ENCODE measurements around the gene ARID1B.

ARID1B gene

GRCh38 chr6:157021344-157021992 is 244.3 kb downstream of the ARID1B start:
- Histone ChIP-seq H2BK15ac (ENCODE audit: low read length) (peak overlapping the region; percentile 41), H2BK12ac (ENCODE audit: low read length) (no peak overlapping the region), H3K27ac (replicated peaks; ENCODE audit: low read length) (peak overlapping the region; percentile 97), H3K9me3 (replicated peaks in 1 of 2; ENCODE audit: control insufficient read depth in 2 of 2, insufficient read depth in 1 of 2, low read depth in 1 of 2, low read length in 2 of 2) (peaks cover 0 to 4% of the 10 kb centered on the region in 2 donors), H3K9ac (ENCODE audit: low read depth, low read length, poor library complexity) (peak overlapping the region; percentile 97), H3K36me3 (replicated peaks in 1 of 2; ENCODE audit: control insufficient read depth in 2 of 2, insufficient read depth in 2 of 2, low read length in 2 of 2) (no peaks in the 10 kb centered on the region), H3K14ac (ENCODE audit: low read length) (no peak overlapping the region), H4K8ac (ENCODE audit: low read depth, low read length) (peak overlapping the region; percentile 53), H3K23ac (ENCODE audit: low read depth, low read length, poor library complexity) (peak overlapping the region; percentile 99), H3K4me3 (ENCODE audit: low read length in 2 of 2) (peak overlapping the region; percentile 69 to 91), H3K18ac (ENCODE audit: low read length) (peak overlapping the region; percentile 99), H3K4me2 (ENCODE audit: insufficient read depth, low read length, poor library complexity, severe bottlenecking) (peak overlapping the region; percentile 87), H2AFZ (ENCODE audit: low read length) (peak overlapping the region; percentile 92), H2BK120ac (ENCODE audit: low read depth, low read length) (peak overlapping the region; percentile 28), H4K91ac (ENCODE audit: low read depth, low read length, poor library complexity) (peak overlapping the region; percentile 77), H3K79me1 (ENCODE audit: low read depth, low read length) (peaks cover under 1% of the 10 kb centered on the region), H2BK5ac (ENCODE audit: low read length) (peak overlapping the region; percentile 97), H3K4me1 (ENCODE audit: control insufficient read depth in 2 of 2, insufficient read depth in 1 of 2, low read depth in 1 of 2, low read length in 2 of 2) (peaks cover 8 to 21% of the 10 kb centered on the region in 2 donors), H3K4ac (ENCODE audit: low read length) (peak overlapping the region; percentile 23), H3K27me3 (ENCODE audit: control insufficient read depth in 3 of 3, insufficient read depth in 3 of 3, low read depth in 1 of 3, low read length in 3 of 3) (no peaks in the 10 kb centered on the region), H2AK5ac (ENCODE audit: low read depth, low read length) (peak overlapping the region; percentile 70)
- peak; percentile 88 for DNase-seq (ENCODE audit: low spot score)
- no CpG with 5 or more reads among the region's 84 CpGs for WGBS, 2 donors (ENCODE audit: extremely low coverage in 2 of 2, insufficient read length in 2 of 2, insufficient replicate concordance in 1 of 2)

- Histone ChIP-seq H3K9me3 (replicated peaks in 1 of 2; ENCODE audit: control insufficient read depth in 2 of 2, insufficient read depth in 1 of 2, low read depth in 1 of 2, low read length in 2 of 2) (peaks cover 0 to 4% of the 10 kb centered on the region in 2 donors), H3K9ac (ENCODE audit: low read depth, low read length, poor library complexity) (peak overlapping the region; percentile 97), H3K27ac (replicated peaks; ENCODE audit: low read length) (peak overlapping the region; percentile 97), H2AFZ (ENCODE audit: low read length) (peak overlapping the region; percentile 92), H2BK15ac (ENCODE audit: low read length) (peak overlapping the region; percentile 41), H2BK120ac (ENCODE audit: low read depth, low read length) (no peak overlapping the region), H3K36me3 (replicated peaks in 1 of 2; ENCODE audit: control insufficient read depth in 2 of 2, insufficient read depth in 2 of 2, low read length in 2 of 2) (no peaks in the 10 kb centered on the region), H3K27me3 (ENCODE audit: control insufficient read depth in 3 of 3, insufficient read depth in 3 of 3, low read depth in 1 of 3, low read length in 3 of 3) (no peaks in the 10 kb centered on the region), H4K91ac (ENCODE audit: low read depth, low read length, poor library complexity) (no peak overlapping the region), H3K79me1 (ENCODE audit: low read depth, low read length) (no peaks in the 10 kb centered on the region), H3K4me1 (ENCODE audit: control insufficient read depth in 2 of 2, insufficient read depth in 1 of 2, low read depth in 1 of 2, low read length in 2 of 2) (peaks cover 8 to 21% of the 10 kb centered on the region in 2 donors), H4K8ac (ENCODE audit: low read depth, low read length) (peak overlapping the region; percentile 53), H2BK5ac (ENCODE audit: low read length) (peak overlapping the region; percentile 97), H3K14ac (ENCODE audit: low read length) (no peak overlapping the region), H3K4ac (ENCODE audit: low read length) (no peak overlapping the region), H2BK12ac (ENCODE audit: low read length) (no peak overlapping the region), H3K18ac (ENCODE audit: low read length) (peak overlapping the region; percentile 99), H3K4me2 (ENCODE audit: insufficient read depth, low read length, poor library complexity, severe bottlenecking) (peak overlapping the region; percentile 87), H2AK5ac (ENCODE audit: low read depth, low read length) (peak overlapping the region; percentile 54), H3K4me3 (ENCODE audit: low read length in 2 of 2) (peak overlapping the region; percentile 69 to 91), H3K23ac (ENCODE audit: low read depth, low read length, poor library complexity) (peak overlapping the region; percentile 99)
- DNase-seq (ENCODE audit: low spot score), result peak; percentile 77
- WGBS, 2 donors (ENCODE audit: extremely low coverage in 2 of 2, insufficient read length in 2 of 2, insufficient replicate concordance in 1 of 2), result no CpG with 5 or more reads among the region's 33 CpGs
Observed at GRCh38 chr6:157021993-157022740, 245.0 kb downstream of the ARID1B start.

GRCh38 chr6:157023958-157024357 is 246.8 kb downstream of the ARID1B start:
- H2BK15ac ChIP-seq (ENCODE audit: low read length), result no peak overlapping the region
- H2AFZ ChIP-seq (ENCODE audit: low read length), result no peak overlapping the region
- no peak overlapping the region for H4K91ac ChIP-seq (ENCODE audit: low read depth, low read length, poor library complexity)
- H3K27me3 ChIP-seq (ENCODE audit: control insufficient read depth in 3 of 3, insufficient read depth in 3 of 3, low read depth in 1 of 3, low read length in 3 of 3), result no peaks in the 10 kb centered on the region
- H3K4me2 ChIP-seq (ENCODE audit: insufficient read depth, low read length, poor library complexity, severe bottlenecking), result no peak overlapping the region
- H2AK5ac ChIP-seq (ENCODE audit: low read depth, low read length), result no peak overlapping the region
- H3K4ac ChIP-seq (ENCODE audit: low read length), result no peak overlapping the region
- no peak overlapping the region for H2BK12ac ChIP-seq (ENCODE audit: low read length)
- no peak overlapping the region for H2BK5ac ChIP-seq (ENCODE audit: low read length)
- H3K36me3 ChIP-seq (replicated peaks in 1 of 2; ENCODE audit: control insufficient read depth in 2 of 2, insufficient read depth in 2 of 2, low read length in 2 of 2), result no peaks in the 10 kb centered on the region
- no peak overlapping the region for H3K14ac ChIP-seq (ENCODE audit: low read length)
- DNase-seq (ENCODE audit: low spot score), result no peak
- H3K18ac ChIP-seq (ENCODE audit: low read length), result no peak overlapping the region
- H3K9me3 ChIP-seq (replicated peaks in 1 of 2; ENCODE audit: control insufficient read depth in 2 of 2, insufficient read depth in 1 of 2, low read depth in 1 of 2, low read length in 2 of 2), result peaks cover 0 to 4% of the 10 kb centered on the region in 2 donors
- no peak overlapping the region for H3K23ac ChIP-seq (ENCODE audit: low read depth, low read length, poor library complexity)
- no peak overlapping the region for H2BK120ac ChIP-seq (ENCODE audit: low read depth, low read length)
- no peak overlapping the region for H3K27ac ChIP-seq (replicated peaks; ENCODE audit: low read length)
- H4K8ac ChIP-seq (ENCODE audit: low read depth, low read length), result no peak overlapping the region
- no peak overlapping the region for H3K4me3 ChIP-seq (ENCODE audit: low read length in 2 of 2)
- WGBS, 2 donors (ENCODE audit: extremely low coverage in 2 of 2, insufficient read length in 2 of 2, insufficient replicate concordance in 1 of 2), result no CpG with 5 or more reads among the region's 2 CpGs
- peaks cover 7 to 18% of the 10 kb centered on the region in 2 donors for H3K4me1 ChIP-seq (ENCODE audit: control insufficient read depth in 2 of 2, insufficient read depth in 1 of 2, low read depth in 1 of 2, low read length in 2 of 2)
- no peaks in the 10 kb centered on the region for H3K79me1 ChIP-seq (ENCODE audit: low read depth, low read length)
- H3K9ac ChIP-seq (ENCODE audit: low read depth, low read length, poor library complexity), result no peak overlapping the region

DNA sequence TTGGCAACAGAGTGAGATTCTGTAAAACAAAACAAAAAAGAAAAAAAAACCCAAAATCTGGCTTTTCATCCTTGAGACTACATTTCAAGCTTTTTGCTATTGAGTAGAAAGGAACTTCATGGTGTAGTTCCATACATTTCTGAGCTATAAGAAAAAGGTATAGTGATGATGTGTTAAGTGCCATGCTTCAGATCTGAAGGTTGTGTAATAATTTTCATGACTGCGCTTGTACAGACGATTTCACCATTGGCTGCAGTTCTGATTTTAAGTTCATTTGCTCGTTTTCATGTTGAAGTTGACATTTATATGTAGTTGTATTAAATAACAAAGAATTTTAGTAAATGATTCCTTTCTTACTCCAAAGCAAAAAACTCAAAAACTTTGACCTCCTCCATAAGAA is 247.6 kb downstream of the ARID1B start:
- no peak overlapping the region for H4K8ac ChIP-seq (ENCODE audit: low read depth, low read length)
- H2AFZ ChIP-seq (ENCODE audit: low read length), result no peak overlapping the region
- no peak overlapping the region for H3K23ac ChIP-seq (ENCODE audit: low read depth, low read length, poor library complexity)
- no peak overlapping the region for H3K18ac ChIP-seq (ENCODE audit: low read length)
- H2BK15ac ChIP-seq (ENCODE audit: low read length), result no peak overlapping the region
- no peak overlapping the region for H3K14ac ChIP-seq (ENCODE audit: low read length)
- H3K9ac ChIP-seq (ENCODE audit: low read depth, low read length, poor library complexity), result no peak overlapping the region
- no peak overlapping the region for H2BK5ac ChIP-seq (ENCODE audit: low read length)
- H3K27ac ChIP-seq (replicated peaks; ENCODE audit: low read length), result no peak overlapping the region
- H2BK12ac ChIP-seq (ENCODE audit: low read length), result no peak overlapping the region
- H3K36me3 ChIP-seq (replicated peaks in 1 of 2; ENCODE audit: control insufficient read depth in 2 of 2, insufficient read depth in 2 of 2, low read length in 2 of 2), result peaks cover 0 to 1% of the 10 kb centered on the region in 2 donors
- H3K4me2 ChIP-seq (ENCODE audit: insufficient read depth, low read length, poor library complexity, severe bottlenecking), result no peak overlapping the region
- H3K4ac ChIP-seq (ENCODE audit: low read length), result no peak overlapping the region
- no peak overlapping the region for H3K4me3 ChIP-seq (ENCODE audit: low read length in 2 of 2)
- H3K27me3 ChIP-seq (ENCODE audit: control insufficient read depth in 3 of 3, insufficient read depth in 3 of 3, low read depth in 1 of 3, low read length in 3 of 3), result no peaks in the 10 kb centered on the region
- WGBS, 2 donors (ENCODE audit: extremely low coverage in 2 of 2, insufficient read length in 2 of 2, insufficient replicate concordance in 1 of 2), result no CpG with 5 or more reads among the region's 3 CpGs
- peaks cover 0 to 4% of the 10 kb centered on the region in 2 donors for H3K9me3 ChIP-seq (replicated peaks in 1 of 2; ENCODE audit: control insufficient read depth in 2 of 2, insufficient read depth in 1 of 2, low read depth in 1 of 2, low read length in 2 of 2)
- no peak for DNase-seq (ENCODE audit: low spot score)
- no peak overlapping the region for H2BK120ac ChIP-seq (ENCODE audit: low read depth, low read length)
- no peaks in the 10 kb centered on the region for H3K79me1 ChIP-seq (ENCODE audit: low read depth, low read length)
- H3K4me1 ChIP-seq (ENCODE audit: control insufficient read depth in 2 of 2, insufficient read depth in 1 of 2, low read depth in 1 of 2, low read length in 2 of 2), result peaks cover 4 to 10% of the 10 kb centered on the region in 2 donors
- no peak overlapping the region for H4K91ac ChIP-seq (ENCODE audit: low read depth, low read length, poor library complexity)
- H2AK5ac ChIP-seq (ENCODE audit: low read depth, low read length), result no peak overlapping the region
